Kidney (tissue), 14 donors: ENCODE results near the gene GLRA3. TPM values are rescaled to one million over a fixed set of nuclear protein-coding genes. Genes with fewer than 3 reads are reported as not detected.

Experiments
- DNase-seq, 5 donors: peaks; one replicate each; pipeline ENCODE4 v3.0.0-alpha.2; 2013 to 2020
- FAIRE-seq: peaks from 2 replicates; lab custom pipeline; 2012; peaks lifted over from hg19 to GRCh38; lab: Jason Lieb, UNC
- H3K27ac ChIP-seq, 2 donors: one replicate each; pipeline ENCODE4 v1.7.0; 2013; ENCODE audit warnings: low read depth in 2 of 2, low read length in 2 of 2, inconsistent platforms in 1 of 2
- H3K27me3 ChIP-seq: one replicate; pipeline ENCODE4 v1.7.1; 2013; ENCODE audit warnings: low read length, inconsistent platforms; ENCODE audit not compliant: control insufficient read depth, insufficient read depth
- H3K36me3 ChIP-seq, 3 donors: one replicate each; pipeline versions ENCODE4 v1.7.0 to v1.7.1; 2013; ENCODE audit warnings: low read length in 3 of 3, control low read depth in 1 of 3, inconsistent platforms in 1 of 3; ENCODE audit not compliant: insufficient read depth in 3 of 3, control insufficient read depth in 2 of 3
- H3K4me1 ChIP-seq, 3 donors: one replicate each; pipeline versions ENCODE4 v1.7.0 to v1.7.1; 2013; ENCODE audit warnings: low read length in 3 of 3, inconsistent platforms in 1 of 3, low read depth in 1 of 3; ENCODE audit not compliant: control insufficient read depth in 2 of 3, insufficient read depth in 2 of 3
- H3K4me3 ChIP-seq, 3 donors: one replicate each; pipeline versions ENCODE4 v1.7.0 to v1.8.1; 2013; ENCODE audit warnings: low read length in 3 of 3, control low read depth in 1 of 3, inconsistent platforms in 1 of 3
- H3K9ac ChIP-seq, 3 donors: one replicate each; pipeline versions ENCODE4 v1.7.0 to v1.7.1; 2013; ENCODE audit warnings: low read length in 3 of 3, control low read depth in 1 of 3, inconsistent platforms in 1 of 3
- H3K9me3 ChIP-seq, 3 donors: one replicate each; pipeline versions ENCODE4 v1.7.0 to v1.7.1; 2013; ENCODE audit warnings: low read length in 3 of 3, control low read depth in 1 of 3, inconsistent platforms in 1 of 3; ENCODE audit not compliant: control insufficient read depth in 2 of 3, insufficient read depth in 1 of 3
- intact Hi-C: fragments of 100-400 bp; cut with DNase I; formaldehyde crosslinking; loops from one replicate; pipeline ENCODE4 v1.11.1; 2022
- polyA plus RNA-seq: library from polyadenylated mRNA; stranded (reverse); fragments of 350-450 nt; fragmentation: Illumina TruSeq; extraction: RNeasy Lipid Tissue Mini Kit (QIAGEN cat#74804); gene quantifications from one replicate; pipeline ENCODE4 v1.2.3, GENCODE V29; 2014; ENCODE audit warnings: low read depth, low replicate concordance; ENCODE audit not compliant: insufficient read depth
- total RNA-seq: library from RNA; stranded (reverse); fragmentation: NEBNext Ultra II Directional; extraction: Animal tissue kit (Norgen Biotek cat#: 25700); gene quantifications from one replicate; pipeline ENCODE4 v1.2.1, GENCODE V29; 2021
- TF ChIP-seq, protein P1 (sequence below): IDR thresholded peaks from 3 replicates; pipeline ENCODE4 v1.5.1; 2012; ENCODE audit warnings: mild to moderate bottlenecking, moderate library complexity, borderline replicate concordance; ENCODE audit not compliant: insufficient read depth; ENCODE audit errors: extremely low read depth
- donor health status: control.
- donor health status: control.
- donor health status: control.
- donor health status: control.
- donor health status: control.
- donor health status: DM: yes; HTN: yes; CAD: no.
- donor health status: Normal renal cell carcinoma (clear cell type).

GLRA3 gene
- total and polyA plus RNA-seq, 2 donors from 2014 or later = 0.13 TPM; not detected in 1

DNA sequence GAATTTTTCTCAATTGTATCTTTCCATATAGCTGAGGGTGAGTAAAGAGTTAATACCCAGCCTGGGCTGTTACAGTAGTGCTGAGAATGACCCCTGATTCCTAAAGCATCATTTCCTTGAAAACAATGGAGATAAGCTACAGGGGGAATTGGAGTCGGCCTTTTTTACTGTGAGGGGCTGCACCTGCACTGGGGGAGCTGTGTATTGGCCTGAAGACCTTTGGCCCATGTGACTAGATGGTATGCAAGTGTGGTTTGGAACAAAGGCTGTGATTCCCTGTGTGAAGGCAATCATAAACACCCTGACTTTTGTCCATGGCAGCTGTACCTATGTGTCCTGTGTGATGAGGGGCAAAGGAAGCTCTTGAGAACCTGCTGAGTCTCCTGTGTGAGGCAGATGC is 182.7 kb downstream of the GLRA3 start:
- FAIRE-seq = no peak
- Histone ChIP-seq H3K4me1 (no peaks in the 10 kb centered on the region), H3K27ac (no peak overlapping the region), H3K9me3 (no peaks in the 10 kb centered on the region), H3K36me3 (no peaks in the 10 kb centered on the region), H3K27me3 (no peaks in the 10 kb centered on the region), H3K9ac (no peak overlapping the region), H3K4me3 (no peak overlapping the region)
- DNase-seq = no peak
- intact Hi-C loops = no loop called here
- TF ChIP-seq, protein P1, sequence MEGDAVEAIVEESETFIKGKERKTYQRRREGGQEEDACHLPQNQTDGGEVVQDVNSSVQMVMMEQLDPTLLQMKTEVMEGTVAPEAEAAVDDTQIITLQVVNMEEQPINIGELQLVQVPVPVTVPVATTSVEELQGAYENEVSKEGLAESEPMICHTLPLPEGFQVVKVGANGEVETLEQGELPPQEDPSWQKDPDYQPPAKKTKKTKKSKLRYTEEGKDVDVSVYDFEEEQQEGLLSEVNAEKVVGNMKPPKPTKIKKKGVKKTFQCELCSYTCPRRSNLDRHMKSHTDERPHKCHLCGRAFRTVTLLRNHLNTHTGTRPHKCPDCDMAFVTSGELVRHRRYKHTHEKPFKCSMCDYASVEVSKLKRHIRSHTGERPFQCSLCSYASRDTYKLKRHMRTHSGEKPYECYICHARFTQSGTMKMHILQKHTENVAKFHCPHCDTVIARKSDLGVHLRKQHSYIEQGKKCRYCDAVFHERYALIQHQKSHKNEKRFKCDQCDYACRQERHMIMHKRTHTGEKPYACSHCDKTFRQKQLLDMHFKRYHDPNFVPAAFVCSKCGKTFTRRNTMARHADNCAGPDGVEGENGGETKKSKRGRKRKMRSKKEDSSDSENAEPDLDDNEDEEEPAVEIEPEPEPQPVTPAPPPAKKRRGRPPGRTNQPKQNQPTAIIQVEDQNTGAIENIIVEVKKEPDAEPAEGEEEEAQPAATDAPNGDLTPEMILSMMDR = no peak

DNA sequence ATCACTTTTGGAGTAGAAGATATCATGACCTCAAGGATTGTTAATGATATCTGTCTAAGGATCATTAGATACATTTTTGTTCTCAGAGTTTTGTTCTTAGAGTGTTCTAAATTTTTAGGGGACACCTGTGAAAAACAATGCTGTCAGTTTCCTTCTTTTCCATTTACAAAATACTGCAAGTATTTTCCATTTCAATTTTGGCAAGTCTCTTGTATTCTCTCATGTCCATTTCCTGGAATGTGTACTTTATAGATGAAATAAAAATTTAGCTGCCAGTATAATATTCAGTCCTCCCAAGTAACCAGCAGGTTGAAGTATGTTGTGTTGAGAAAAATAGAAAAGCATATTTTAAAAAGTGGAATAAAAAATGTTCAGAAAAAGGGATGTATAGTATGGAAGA is 188.9 kb downstream of the GLRA3 start:
- H3K4me1 ChIP-seq = no peaks in the 10 kb centered on the region
- FAIRE-seq = no peak
- intact Hi-C loops = no loop called here
- TF ChIP-seq, protein P1 = no peak
- no peaks in the 10 kb centered on the region for H3K27me3 ChIP-seq
- no peak for DNase-seq
- no peak overlapping the region for H3K4me3 ChIP-seq
- no peak overlapping the region for H3K27ac ChIP-seq
- H3K36me3 ChIP-seq = no peaks in the 10 kb centered on the region
- H3K9me3 ChIP-seq = no peaks in the 10 kb centered on the region
- no peak overlapping the region for H3K9ac ChIP-seq

DNA sequence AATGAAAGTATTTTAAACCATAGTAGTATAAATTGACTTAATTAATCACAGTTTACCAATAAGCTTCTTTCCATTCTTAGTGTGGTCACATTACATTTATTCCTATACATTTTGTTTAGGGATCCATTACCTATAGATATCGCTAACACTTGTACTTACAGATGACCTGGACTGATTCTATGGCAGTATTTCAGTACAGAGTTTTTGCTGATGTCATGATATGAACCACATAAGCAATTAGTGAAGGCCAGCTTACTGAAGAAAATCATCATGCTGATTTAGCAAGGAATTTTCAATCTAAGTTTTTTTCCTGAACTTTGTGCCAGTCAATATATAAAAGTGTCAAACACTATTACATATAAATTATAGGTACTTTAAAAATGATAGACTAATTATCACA is 193.3 kb downstream of the GLRA3 start:
- TF ChIP-seq, protein P1 = no peak
- FAIRE-seq = no peak
- no peak overlapping the region for H3K9ac ChIP-seq
- no peaks in the 10 kb centered on the region for H3K9me3 ChIP-seq
- H3K27ac ChIP-seq = no peak overlapping the region
- no peaks in the 10 kb centered on the region for H3K36me3 ChIP-seq
- no peak for DNase-seq
- intact Hi-C loops = loop anchor here (10.0 kb wide), 1 partner anchor 271 kb away; no protein-coding TSS in a partner anchor
- no peaks in the 10 kb centered on the region for H3K4me1 ChIP-seq
- no peak overlapping the region for H3K4me3 ChIP-seq
- H3K27me3 ChIP-seq = no peaks in the 10 kb centered on the region

DNA sequence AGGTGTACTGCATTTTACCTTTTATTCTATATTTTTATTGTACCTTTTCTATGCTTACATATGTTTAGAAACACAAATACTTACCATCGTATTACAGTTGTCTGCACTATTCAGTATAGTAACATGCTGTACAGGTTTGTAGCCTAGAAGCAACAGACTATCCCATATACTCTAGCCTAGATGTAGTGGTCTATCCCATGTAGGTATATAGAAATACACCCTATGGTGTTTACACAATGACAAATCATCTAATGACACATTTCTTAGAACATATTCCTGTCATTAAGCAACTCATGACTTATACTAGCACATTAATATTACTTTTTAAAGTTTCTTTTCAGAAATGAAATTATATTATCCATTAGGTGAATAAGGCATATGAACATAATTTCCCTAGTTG is 195.6 kb downstream of the GLRA3 start:
- H3K27ac ChIP-seq = no peak overlapping the region
- no peaks in the 10 kb centered on the region for H3K4me1 ChIP-seq
- no peak overlapping the region for H3K9ac ChIP-seq
- no peaks in the 10 kb centered on the region for H3K36me3 ChIP-seq
- TF ChIP-seq, protein P1 = no peak
- no peaks in the 10 kb centered on the region for H3K27me3 ChIP-seq
- no peak overlapping the region for H3K4me3 ChIP-seq
- intact Hi-C loops = loop anchor here (10.0 kb wide), 1 partner anchor 269 kb away; no protein-coding TSS in a partner anchor
- DNase-seq = no peak
- H3K9me3 ChIP-seq = no peaks in the 10 kb centered on the region
- FAIRE-seq = no peak
